NCI-H345 treated with DMSO at 0.1 percent for 48 hours (cell line): ENCODE measurements around the gene LITAFD.
"Not testable (repeated sequence)": the region's sequence is repeated elsewhere in the genome, so short reads cannot be mapped to it uniquely, and the experiment has no call there.

Experiments used
- DNase-seq: peaks from one replicate; lab custom pipeline; 2025; ENCODE audit not compliant: unreplicated experiment; lab: John Stamatoyannopoulos, UW

The LITAFD gene

GRCh38 chr16:8855972-8856371, 26.2 kb upstream of the LITAFD start:
- DNase-seq, result no peak

- no peak for DNase-seq
These were observed 22.9 kb upstream of the LITAFD start for GRCh38 chr16:8858994-8859912.

GRCh38 chr16:8859913-8860881, 22.0 kb upstream of the LITAFD start:
- DNase-seq, result no peak

DNA sequence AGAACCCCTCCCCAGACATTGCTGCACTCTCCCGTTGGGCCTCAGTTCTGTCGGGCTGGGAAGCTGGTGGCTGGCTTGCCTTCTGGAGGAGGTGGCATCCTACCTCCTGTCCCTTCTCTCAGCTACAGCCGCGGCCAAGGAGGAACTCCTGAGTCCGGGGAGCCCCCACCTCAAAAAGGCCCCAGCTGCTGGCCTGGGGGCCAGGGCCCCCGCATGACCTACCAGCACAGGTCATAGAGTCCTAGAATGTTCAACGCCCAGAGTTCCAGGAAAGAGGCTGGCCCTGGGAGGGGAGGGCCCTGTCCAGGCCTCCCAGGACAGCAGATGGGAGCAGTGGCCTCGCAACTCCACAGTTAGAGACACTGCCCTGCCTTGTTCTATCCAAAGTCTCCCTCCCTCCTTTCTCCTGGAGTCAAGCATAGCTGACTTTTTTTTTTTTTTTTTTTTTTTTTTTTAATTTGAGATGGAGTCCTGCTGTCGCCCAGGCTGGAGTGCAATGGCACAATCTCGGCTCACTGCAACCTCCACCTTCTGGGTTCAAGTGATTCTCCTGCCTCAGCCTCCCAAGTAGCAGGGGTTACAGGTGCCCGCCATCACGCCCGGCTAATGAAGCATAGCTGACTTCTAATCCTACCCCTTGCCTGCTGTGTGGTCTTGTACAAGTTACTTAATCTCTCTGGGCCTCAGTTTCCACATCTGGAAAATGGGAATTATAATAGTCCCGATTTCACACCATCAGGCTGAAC, 20.4 kb upstream of the LITAFD start:
- no peak for DNase-seq

- no peak for DNase-seq
These were observed 19.6 kb upstream of the LITAFD start for GRCh38 chr16:8862309-8863130.

DNA sequence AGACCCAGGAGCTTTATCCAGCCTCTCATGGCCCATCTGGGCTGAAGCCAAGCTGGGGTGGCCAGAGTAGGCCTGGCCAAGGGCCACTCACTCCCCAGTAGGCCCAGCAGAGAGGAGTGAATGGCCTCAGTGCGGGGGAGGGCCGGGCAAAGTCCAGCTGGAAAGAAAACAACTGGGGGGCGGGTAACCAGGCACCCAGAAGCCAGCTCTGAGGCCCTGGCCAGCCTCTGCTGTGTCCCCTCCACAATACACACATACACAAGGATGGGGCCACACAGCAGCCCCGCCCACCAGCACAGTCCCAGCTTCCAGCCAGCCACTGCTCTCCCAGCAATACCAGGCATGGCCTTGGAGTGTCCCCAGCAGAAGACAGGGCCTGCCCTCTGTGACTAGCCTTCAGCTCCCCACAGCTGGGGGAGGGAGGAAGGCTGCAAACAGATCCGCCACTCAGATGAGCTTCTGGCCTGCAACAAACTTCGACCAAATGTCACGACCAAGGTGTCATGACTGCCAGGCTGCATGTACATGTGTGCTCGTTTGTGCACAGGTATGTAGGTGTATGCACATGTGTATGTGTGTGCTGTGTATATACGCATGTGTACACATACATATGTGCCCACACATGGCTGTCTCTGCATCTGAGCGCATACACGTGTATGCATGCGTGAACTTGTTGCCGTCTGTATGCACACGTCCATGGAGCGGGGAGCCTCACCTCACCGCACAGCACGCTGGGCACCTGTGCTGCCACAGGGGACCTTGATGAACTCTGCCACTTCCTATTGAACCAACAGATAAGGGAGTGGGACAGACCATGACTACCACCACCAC, 18.3 kb upstream of the LITAFD start:
- no peak for DNase-seq

- no peak for DNase-seq
These were observed 17.6 kb upstream of the LITAFD start for GRCh38 chr16:8864480-8865110.

DNA sequence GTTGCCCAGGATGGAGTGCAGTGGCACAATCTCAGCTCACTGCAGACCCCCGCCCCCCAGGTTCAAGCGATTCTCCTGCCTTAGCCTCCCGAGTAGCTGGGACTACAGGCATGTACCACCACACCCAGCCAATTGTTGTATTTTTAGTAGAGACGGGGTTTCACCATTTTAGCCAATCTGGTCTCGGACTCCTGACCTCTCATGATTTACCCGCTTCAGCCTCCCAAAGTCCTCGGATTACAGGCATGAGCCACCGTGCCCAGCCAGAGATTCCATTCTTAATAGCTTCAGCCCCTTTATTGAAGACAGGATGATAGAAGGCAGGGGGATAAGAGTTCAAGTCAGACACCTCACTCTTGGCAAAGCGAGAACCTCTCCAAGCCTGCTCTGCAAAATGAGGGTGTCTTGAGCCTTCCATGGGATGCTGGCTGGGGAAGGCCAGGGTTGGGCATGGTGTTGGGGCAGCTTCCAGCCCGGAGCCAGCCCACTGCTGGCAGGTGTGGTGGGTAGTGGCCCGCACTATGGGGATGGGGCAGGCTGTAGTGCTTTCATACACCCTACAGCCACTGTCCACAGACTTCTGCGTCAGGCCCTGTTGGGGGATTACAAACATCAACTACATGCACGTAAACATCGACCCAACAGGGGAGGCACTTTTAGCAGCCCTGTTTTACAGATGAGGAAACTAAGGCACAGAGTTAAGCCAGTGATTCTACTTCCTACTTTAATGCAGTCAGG, 16.8 kb upstream of the LITAFD start:
- no peak for DNase-seq

DNA sequence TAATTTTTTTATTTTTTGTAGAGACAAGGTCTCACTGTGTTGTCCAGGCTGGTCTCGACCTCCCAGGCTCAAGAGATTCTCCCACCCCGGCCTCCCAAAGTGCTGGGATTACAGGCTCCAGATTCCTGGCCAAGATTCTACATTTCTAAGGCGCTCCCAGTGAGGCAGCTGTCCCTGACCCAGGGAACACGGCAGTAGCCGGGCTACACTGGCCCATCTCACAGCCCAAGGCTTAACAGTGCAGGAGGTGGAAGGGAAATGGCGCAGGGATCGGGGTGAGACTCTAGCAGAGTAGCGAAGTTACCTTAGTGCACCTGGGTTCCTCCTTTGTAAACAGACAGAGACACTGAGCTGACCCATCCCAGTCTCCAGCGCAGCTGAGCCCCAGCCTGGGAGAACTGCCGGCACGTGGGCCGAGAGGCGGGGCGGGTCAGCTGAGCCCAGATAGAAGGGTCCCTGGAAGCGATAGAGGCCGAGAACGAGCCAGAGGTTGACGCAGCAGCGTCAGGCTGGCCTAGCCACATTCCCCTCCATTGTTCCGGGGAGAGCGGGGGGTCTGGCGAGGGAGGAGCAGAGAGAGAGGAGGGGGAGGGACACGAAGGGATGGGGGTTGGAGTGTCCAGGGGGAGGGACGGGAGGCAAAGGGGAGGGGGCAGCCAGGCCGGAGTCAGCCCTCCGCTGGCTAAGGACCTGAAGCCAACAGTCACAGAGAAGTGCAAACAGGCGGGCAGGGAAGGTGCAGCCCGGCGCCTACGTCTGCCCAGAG, 15.8 kb upstream of the LITAFD start:
- DNase-seq, result no peak

GRCh38 chr16:8866884-8867215, 15.3 kb upstream of the LITAFD start:
- no peak for DNase-seq

- DNase-seq, result no peak
These were observed 14.8 kb upstream of the LITAFD start for GRCh38 chr16:8867216-8867931.

GRCh38 chr16:8867932-8868415, 14.2 kb upstream of the LITAFD start:
- no peak for DNase-seq

GRCh38 chr16:8868416-8869211, 13.5 kb upstream of the LITAFD start, which contains the start of gene CARHSP1:
CARHSP1 (minus strand) TSS chr16:8869006; CDS start chr16:8859328, 9,678 bp downstream.
- DNase-seq, result peak; percentile 56

DNA sequence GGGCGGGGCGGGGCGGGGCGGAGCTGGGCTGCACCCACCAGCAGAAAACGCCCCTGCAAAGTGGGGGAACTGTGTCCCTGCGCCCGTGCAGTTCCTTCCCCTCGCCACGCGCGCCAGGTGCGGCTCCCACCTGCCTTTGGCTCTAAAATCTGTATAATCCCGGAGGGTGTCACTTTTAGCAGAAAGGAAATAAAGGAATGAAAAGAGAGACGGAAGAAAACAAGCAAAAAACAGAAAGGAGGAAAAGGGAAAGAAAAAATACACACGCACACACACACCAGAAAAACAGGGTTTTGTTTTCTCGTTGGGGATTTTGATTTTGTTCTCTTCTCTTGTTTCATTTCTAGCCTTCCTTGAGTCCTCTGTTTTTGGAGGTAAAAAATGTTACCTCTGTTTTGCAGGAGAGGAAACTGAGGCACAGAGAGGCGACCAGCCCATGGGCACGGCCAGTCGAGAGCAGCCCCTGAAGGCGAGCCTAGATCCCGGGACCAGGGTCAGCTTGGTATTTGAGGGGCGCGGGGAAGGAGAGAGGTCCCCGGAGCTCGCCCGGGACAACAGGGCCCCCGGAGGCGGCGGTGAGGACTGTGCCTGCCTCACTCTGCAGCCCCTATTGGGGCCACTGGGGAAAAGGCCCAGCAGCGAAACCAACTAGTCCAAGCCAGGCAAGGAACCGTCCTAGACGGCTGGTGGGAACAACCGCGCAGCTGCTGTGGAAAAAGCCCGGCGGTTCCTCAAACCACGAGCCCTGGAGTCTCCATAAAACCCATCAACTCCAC, 12.8 kb upstream of the LITAFD start:
- no peak for DNase-seq

DNA sequence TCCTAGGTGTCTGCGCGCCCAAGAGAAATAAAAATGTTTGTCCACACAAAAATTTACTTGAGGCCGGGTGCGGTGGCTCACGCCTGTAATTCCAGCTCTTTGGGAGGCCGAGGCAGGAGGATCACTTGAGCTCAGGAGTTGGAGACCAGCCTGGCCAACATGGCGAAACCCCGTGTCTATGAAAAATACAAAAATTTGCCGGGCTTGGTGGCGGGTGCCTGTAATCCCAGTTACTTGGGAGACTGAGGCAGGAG, 12.2 kb upstream of the LITAFD start:
- DNase-seq, result not testable (repeated sequence)
